ENCODE data around the gene CEP89.

GRCh38 chr19:32998722-32999121 is 27.0 kb upstream of the CEP89 start:
- TF ChIP-seq ZBTB7A (IDR thresholded peaks at IDR 0.05; ENCODE audit: low read depth) (no peak), YY1 (IDR thresholded peaks at IDR 0.05; ENCODE audit: low read depth) (no peak), REST (IDR thresholded peaks at IDR 0.05; ENCODE audit: low read depth) (no peak), TAF1 (IDR thresholded peaks at IDR 0.05; ENCODE audit: low read depth) (no peak), RAD21 (IDR thresholded peaks at IDR 0.05; ENCODE audit: low read depth) (no peak), TEAD4 (IDR thresholded peaks at IDR 0.05) (no peak), EP300 (IDR thresholded peaks at IDR 0.05; ENCODE audit: borderline replicate concordance) (no peak), MAX (IDR thresholded peaks at IDR 0.05) (no peak), CEBPB (IDR thresholded peaks at IDR 0.05) (no peak), NFIC (IDR thresholded peaks at IDR 0.05) (no peak), FOXM1 (IDR thresholded peaks at IDR 0.05; ENCODE audit: borderline replicate concordance, low read depth) (no peak), CREB1 (IDR thresholded peaks at IDR 0.05; ENCODE audit: low read depth) (no peak), TCF12 (IDR thresholded peaks at IDR 0.05; ENCODE audit: low read depth) (no peak)
